ENCODE results near the gene PIN4. TPM values are rescaled to one million over a fixed set of nuclear protein-coding genes. Genes with fewer than 3 reads are reported as not detected.
"Not testable (repeated sequence)": the region's sequence is repeated elsewhere in the genome, so short reads cannot be mapped to it uniquely, and the experiment has no call there.

Gene PIN4
- total RNA-seq, 1 donor: 6.9 TPM

- no peak for TF ChIP-seq CTCF (IDR thresholded peaks at IDR 0.05; ENCODE audit: insufficient read depth, low read depth, low read length)
- no peak overlapping the region for H3K4me3 ChIP-seq (ENCODE audit: low read depth, low read length)
- DNase-seq (ENCODE audit: low read depth): no peak
Observed at GRCh38 chrX:72159769-72160168, 21.8 kb upstream of the PIN4 start.

GRCh38 chrX:72165551-72165950, 16.0 kb upstream of the PIN4 start:
- DNase-seq (ENCODE audit: low read depth): no peak
- no peak for TF ChIP-seq CTCF (IDR thresholded peaks at IDR 0.05; ENCODE audit: insufficient read depth, low read depth, low read length)
- H3K4me3 ChIP-seq (ENCODE audit: low read depth, low read length): no peak overlapping the region

GRCh38 chrX:72169008-72169728, 12.4 kb upstream of the PIN4 start:
- peak; percentile 30 for DNase-seq (ENCODE audit: low read depth)
- TF ChIP-seq CTCF (IDR thresholded peaks at IDR 0.05; ENCODE audit: insufficient read depth, low read depth, low read length): no peak
- no peak overlapping the region for H3K4me3 ChIP-seq (ENCODE audit: low read depth, low read length)

GRCh38 chrX:72176289-72176688, 5.3 kb upstream of the PIN4 start:
- DNase-seq (ENCODE audit: low read depth); H3K4me3 ChIP-seq (ENCODE audit: low read depth, low read length): not testable (repeated sequence)

GRCh38 chrX:72176981-72177380, 4.6 kb upstream of the PIN4 start:
- H3K4me3 ChIP-seq (ENCODE audit: low read depth, low read length): no peak overlapping the region
- no peak for TF ChIP-seq CTCF (IDR thresholded peaks at IDR 0.05; ENCODE audit: insufficient read depth, low read depth, low read length)
- no peak for DNase-seq (ENCODE audit: low read depth)

GRCh38 chrX:72180539-72180938, 1.0 kb upstream of the PIN4 start:
- TF ChIP-seq CTCF (IDR thresholded peaks at IDR 0.05; ENCODE audit: insufficient read depth, low read depth, low read length): no peak
- no peak for DNase-seq (ENCODE audit: low read depth)
- H3K4me3 ChIP-seq (ENCODE audit: low read depth, low read length): peak overlapping the region; percentile 86

- no peak overlapping the region for H3K4me3 ChIP-seq (ENCODE audit: low read depth, low read length)
- TF ChIP-seq CTCF (IDR thresholded peaks at IDR 0.05; ENCODE audit: insufficient read depth, low read depth, low read length): no peak
- DNase-seq (ENCODE audit: low read depth): no peak
Observed at GRCh38 chrX:72182924-72183323, 1.4 kb downstream of the PIN4 start.
